ENCODE measurements around the gene ATIC. TPM values are rescaled to one million over a fixed set of nuclear protein-coding genes. Genes with fewer than 3 reads are reported as not detected.

ATIC gene
- total RNA-seq, 2 experiments from 2014 or later = 60.8 to 224 TPM

DNA sequence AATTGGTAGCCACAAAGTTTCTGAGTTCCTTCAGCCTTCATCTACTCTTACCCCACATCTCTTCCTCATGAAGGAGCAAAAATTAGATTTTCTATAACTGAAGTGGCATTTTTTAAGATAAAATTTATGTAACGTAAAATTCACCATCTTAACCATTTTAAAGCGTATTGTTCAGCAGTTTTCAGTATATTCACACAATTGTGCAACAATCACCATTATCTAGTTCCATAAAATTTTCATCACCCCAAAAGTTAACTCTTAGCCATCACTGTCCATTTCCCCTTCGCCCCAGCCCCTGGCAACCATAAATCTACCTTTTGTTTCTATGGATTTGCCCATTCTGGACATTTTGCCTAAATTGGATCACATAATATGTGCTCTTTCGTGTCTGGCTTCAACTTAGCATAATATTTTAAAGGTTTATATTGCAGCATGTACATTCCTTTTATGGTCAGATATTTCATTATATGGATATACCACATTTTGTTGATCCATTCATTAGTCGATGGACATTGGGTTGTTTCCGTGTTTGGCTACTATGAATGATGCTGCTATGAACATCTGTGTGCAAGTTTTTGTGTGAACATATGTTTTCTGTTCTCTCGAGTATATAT, 44.6 kb downstream of the ATIC start:
- Histone ChIP-seq H3K4me1 (ENCODE audit: insufficient read depth, low read length, poor library complexity, severe bottlenecking) (no peaks in the 10 kb centered on the region), H3K27ac (ENCODE audit: low read depth, low read length, poor library complexity, severe bottlenecking) (no peak overlapping the region), H4K20me1 (ENCODE audit: insufficient read depth, low read length) (no peaks in the 10 kb centered on the region), H2AFZ (ENCODE audit: low read length) (no peak overlapping the region), H3K9me2 (ENCODE audit: insufficient read depth, low read length) (no peaks in the 10 kb centered on the region), H3K9me3 (ENCODE audit: low read length) (no peaks in the 10 kb centered on the region), H3K4me3 (ENCODE audit: low read depth, low read length, poor library complexity, severe bottlenecking) (no peak overlapping the region), H3K4me2 (ENCODE audit: low read length) (no peak overlapping the region), H3K36me3 (ENCODE audit: insufficient read depth, low read length) (peaks cover 73% of the 10 kb centered on the region), H3K79me2 (ENCODE audit: insufficient read depth, low read depth, low read length) (no peaks in the 10 kb centered on the region)
- ChIA-PET CTCF (ENCODE audit: unreplicated experiment) (no interaction called here), POLR2A (no interaction called here)
- no TSS peak for BruUV-seq (replicated peaks)
- intact Hi-C loops (cut with micrococcal nuclease; ENCODE audit: unreplicated experiment) = no loop called here
- TF ChIP-seq, protein P1, sequence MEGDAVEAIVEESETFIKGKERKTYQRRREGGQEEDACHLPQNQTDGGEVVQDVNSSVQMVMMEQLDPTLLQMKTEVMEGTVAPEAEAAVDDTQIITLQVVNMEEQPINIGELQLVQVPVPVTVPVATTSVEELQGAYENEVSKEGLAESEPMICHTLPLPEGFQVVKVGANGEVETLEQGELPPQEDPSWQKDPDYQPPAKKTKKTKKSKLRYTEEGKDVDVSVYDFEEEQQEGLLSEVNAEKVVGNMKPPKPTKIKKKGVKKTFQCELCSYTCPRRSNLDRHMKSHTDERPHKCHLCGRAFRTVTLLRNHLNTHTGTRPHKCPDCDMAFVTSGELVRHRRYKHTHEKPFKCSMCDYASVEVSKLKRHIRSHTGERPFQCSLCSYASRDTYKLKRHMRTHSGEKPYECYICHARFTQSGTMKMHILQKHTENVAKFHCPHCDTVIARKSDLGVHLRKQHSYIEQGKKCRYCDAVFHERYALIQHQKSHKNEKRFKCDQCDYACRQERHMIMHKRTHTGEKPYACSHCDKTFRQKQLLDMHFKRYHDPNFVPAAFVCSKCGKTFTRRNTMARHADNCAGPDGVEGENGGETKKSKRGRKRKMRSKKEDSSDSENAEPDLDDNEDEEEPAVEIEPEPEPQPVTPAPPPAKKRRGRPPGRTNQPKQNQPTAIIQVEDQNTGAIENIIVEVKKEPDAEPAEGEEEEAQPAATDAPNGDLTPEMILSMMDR (conservative IDR thresholded peaks at IDR 0.05; ENCODE audit: low read length) = no peak
- TF ChIP-seq EZH2phosphoT487 (IDR thresholded peaks at IDR 0.05; ENCODE audit: borderline replicate concordance, low read depth, low read length) = no peak
- DNase-seq (ENCODE audit: low spot score) = no peak

DNA sequence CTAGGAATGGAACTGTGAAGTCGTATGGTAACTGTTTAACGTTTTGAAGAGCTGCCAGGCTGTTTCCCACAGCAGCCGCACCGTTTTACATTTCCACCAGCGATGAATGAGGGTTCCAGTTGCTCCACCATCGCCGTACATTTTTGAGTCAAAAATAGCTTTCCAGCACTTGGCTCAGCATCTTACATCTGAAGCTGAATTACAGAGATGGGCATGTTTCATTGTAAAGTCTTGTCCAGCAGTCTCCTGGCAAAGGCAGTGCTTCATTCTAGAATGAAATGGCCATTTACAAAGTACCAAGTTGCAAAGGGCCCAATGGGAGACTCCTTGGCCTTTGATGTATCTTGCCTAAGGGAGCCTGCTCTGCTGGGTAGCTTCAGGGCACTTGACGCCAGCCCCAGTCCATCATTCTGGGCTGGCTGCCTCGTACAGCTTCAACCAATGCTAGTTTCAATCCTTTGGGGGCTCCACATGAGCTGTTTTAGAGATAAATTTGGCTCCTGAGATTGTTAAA, 45.1 kb downstream of the ATIC start:
- H3K4me2 ChIP-seq (ENCODE audit: low read length) = no peak overlapping the region
- H3K4me1 ChIP-seq (ENCODE audit: insufficient read depth, low read length, poor library complexity, severe bottlenecking) = no peaks in the 10 kb centered on the region
- intact Hi-C loops (cut with micrococcal nuclease; ENCODE audit: unreplicated experiment) = no loop called here
- H3K9me2 ChIP-seq (ENCODE audit: insufficient read depth, low read length) = no peaks in the 10 kb centered on the region
- ChIA-PET CTCF (ENCODE audit: unreplicated experiment) (no interaction called here), POLR2A (interaction anchor here (0.6 kb wide), 1 partner anchor 20 kb away, joined by 3 read pairs; no protein-coding TSS in a partner anchor)
- H3K4me3 ChIP-seq (ENCODE audit: low read depth, low read length, poor library complexity, severe bottlenecking) = no peak overlapping the region
- H3K27ac ChIP-seq (ENCODE audit: low read depth, low read length, poor library complexity, severe bottlenecking) = no peak overlapping the region
- H2AFZ ChIP-seq (ENCODE audit: low read length) = no peak overlapping the region
- peaks cover 73% of the 10 kb centered on the region for H3K36me3 ChIP-seq (ENCODE audit: insufficient read depth, low read length)
- TF ChIP-seq, protein P1 (conservative IDR thresholded peaks at IDR 0.05; ENCODE audit: low read length) = no peak
- TF ChIP-seq EZH2phosphoT487 (IDR thresholded peaks at IDR 0.05; ENCODE audit: borderline replicate concordance, low read depth, low read length) = no peak
- H3K9me3 ChIP-seq (ENCODE audit: low read length) = no peaks in the 10 kb centered on the region
- H3K79me2 ChIP-seq (ENCODE audit: insufficient read depth, low read depth, low read length) = no peaks in the 10 kb centered on the region
- H4K20me1 ChIP-seq (ENCODE audit: insufficient read depth, low read length) = no peaks in the 10 kb centered on the region
- BruUV-seq (replicated peaks) = no TSS peak
- no peak for DNase-seq (ENCODE audit: low spot score)

DNA sequence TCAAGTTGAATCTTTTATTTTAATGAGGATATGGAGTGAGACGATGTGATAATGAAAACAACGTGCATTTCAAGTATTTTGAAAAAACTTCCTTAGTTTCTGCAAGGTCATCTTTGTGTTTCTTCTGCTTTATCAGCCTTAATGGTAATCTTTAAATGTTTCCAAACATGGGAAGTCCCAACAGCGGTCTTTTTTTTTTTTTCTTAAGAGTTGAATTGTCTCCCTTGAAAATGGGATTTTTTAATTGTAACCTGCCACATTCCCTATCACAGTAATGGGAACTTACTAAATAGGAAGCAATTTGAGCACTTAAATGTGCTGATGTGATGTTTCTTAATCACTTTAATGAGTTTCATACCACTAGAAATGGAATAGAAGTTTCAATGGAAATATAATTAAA, 45.8 kb downstream of the ATIC start:
- BruUV-seq (replicated peaks) = no TSS peak

More for the DNA sequence above, 45.8 kb downstream of the ATIC start:
- TF ChIP-seq, protein P1 (conservative IDR thresholded peaks at IDR 0.05; ENCODE audit: low read length) = no peak
- no peak for TF ChIP-seq EZH2phosphoT487 (IDR thresholded peaks at IDR 0.05; ENCODE audit: borderline replicate concordance, low read depth, low read length)
- DNase-seq (ENCODE audit: low spot score) = no peak
- POLR2A ChIA-PET = no interaction called here
- no peaks in the 10 kb centered on the region for H4K20me1 ChIP-seq (ENCODE audit: insufficient read depth, low read length)
- no peak overlapping the region for H2AFZ ChIP-seq (ENCODE audit: low read length)
- H3K4me2 ChIP-seq (ENCODE audit: low read length) = no peak overlapping the region
- H3K27ac ChIP-seq (ENCODE audit: low read depth, low read length, poor library complexity, severe bottlenecking) = no peak overlapping the region
- CTCF ChIA-PET (ENCODE audit: unreplicated experiment) = no interaction called here
- no peaks in the 10 kb centered on the region for H3K4me1 ChIP-seq (ENCODE audit: insufficient read depth, low read length, poor library complexity, severe bottlenecking)
- H3K9me2 ChIP-seq (ENCODE audit: insufficient read depth, low read length) = no peaks in the 10 kb centered on the region
- H3K9me3 ChIP-seq (ENCODE audit: low read length) = no peaks in the 10 kb centered on the region
- peaks cover 76% of the 10 kb centered on the region for H3K36me3 ChIP-seq (ENCODE audit: insufficient read depth, low read length)
- intact Hi-C loops (cut with micrococcal nuclease; ENCODE audit: unreplicated experiment) = no loop called here
- H3K4me3 ChIP-seq (ENCODE audit: low read depth, low read length, poor library complexity, severe bottlenecking) = no peak overlapping the region
- H3K79me2 ChIP-seq (ENCODE audit: insufficient read depth, low read depth, low read length) = no peaks in the 10 kb centered on the region
